NCI-H146 treated with DMSO at 0.1 percent for 48 hours (cell line): ENCODE results near the gene SSBP3.

ENCODE experiments used
- DNase-seq: peaks from one replicate; lab custom pipeline; 2025; ENCODE audit not compliant: unreplicated experiment; lab: John Stamatoyannopoulos, UW

The SSBP3 gene

GRCh38 chr1:54290506-54291184 is 115.5 kb downstream of the SSBP3 start:
- DNase-seq, result no peak

- no peak for DNase-seq
These were observed 116.4 kb downstream of the SSBP3 start for GRCh38 chr1:54289712-54290233.

GRCh38 chr1:54287801-54288211 is 118.4 kb downstream of the SSBP3 start:
- DNase-seq, result no peak

- DNase-seq, result no peak
These were observed 119.0 kb downstream of the SSBP3 start for GRCh38 chr1:54287176-54287650.

- no peak for DNase-seq
These were observed 120.3 kb downstream of the SSBP3 start for GRCh38 chr1:54285815-54286345.

GRCh38 chr1:54284781-54285529 is 121.2 kb downstream of the SSBP3 start:
- DNase-seq, result no peak

- DNase-seq, result no peak
These were observed 122.4 kb downstream of the SSBP3 start for GRCh38 chr1:54283635-54284385.

GRCh38 chr1:54282101-54282847 is 123.9 kb downstream of the SSBP3 start:
- no peak for DNase-seq

GRCh38 chr1:54280651-54281050 is 125.5 kb downstream of the SSBP3 start:
- DNase-seq, result no peak

- DNase-seq, result no peak
These were observed 126.7 kb downstream of the SSBP3 start for GRCh38 chr1:54279457-54279856.

- no peak for DNase-seq
These were observed 127.2 kb downstream of the SSBP3 start for GRCh38 chr1:54278941-54279422.

- no peak for DNase-seq
These were observed 128.5 kb downstream of the SSBP3 start for GRCh38 chr1:54277451-54278341.

GRCh38 chr1:54276617-54277450 is 129.4 kb downstream of the SSBP3 start:
- no peak for DNase-seq

- no peak for DNase-seq
These were observed 130.8 kb downstream of the SSBP3 start for GRCh38 chr1:54275349-54275748.

GRCh38 chr1:54274881-54275280 is 131.3 kb downstream of the SSBP3 start:
- DNase-seq, result no peak

- no peak for DNase-seq
These were observed 131.7 kb downstream of the SSBP3 start for GRCh38 chr1:54274448-54274847.

- no peak for DNase-seq
These were observed 132.4 kb downstream of the SSBP3 start for GRCh38 chr1:54273795-54274163.

- peak; percentile 50 for DNase-seq
These were observed 133.0 kb downstream of the SSBP3 start for GRCh38 chr1:54273092-54273794.
